Activated T-helper 9 cell treated with anti-CD3 and anti-CD28 coated beads, Interleukin-2, amount 50 U/mL, for 16 hours (primary cell): ENCODE results near the gene SRSF7.
"Not testable (repeated sequence)": the region's sequence is repeated elsewhere in the genome, so short reads cannot be mapped to it uniquely, and the experiment has no call there.

Experiments
- DNase-seq: peaks from one replicate; pipeline ENCODE4 v3.0.0-alpha.2; 2020; ENCODE audit warnings: low read depth

The SRSF7 gene

DNA sequence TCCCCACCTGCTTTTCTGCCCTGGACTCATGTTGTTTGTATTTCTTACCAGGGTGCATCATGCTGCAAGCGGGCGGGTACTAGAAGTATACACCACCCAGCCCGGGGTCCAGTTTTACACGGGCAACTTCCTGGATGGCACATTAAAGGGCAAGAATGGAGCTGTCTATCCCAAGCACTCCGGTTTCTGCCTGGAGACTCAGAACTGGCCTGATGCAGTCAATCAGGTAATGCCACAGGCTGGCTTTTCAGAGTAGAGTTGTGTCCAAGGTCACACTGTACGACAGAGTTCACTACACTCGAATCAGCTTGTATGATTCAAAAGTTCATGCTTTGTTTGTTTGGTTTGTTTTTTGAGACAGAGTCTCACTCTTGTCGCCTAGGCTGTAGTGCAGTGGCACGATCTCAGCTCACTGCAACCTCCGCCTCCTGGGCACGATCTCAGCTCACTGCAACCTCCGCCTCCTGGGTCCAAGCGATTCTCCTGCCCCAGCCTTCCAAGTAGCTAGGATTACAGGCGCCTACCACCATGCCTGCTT is 19.4 kb downstream of the SRSF7 start:
- no peak for DNase-seq

DNA sequence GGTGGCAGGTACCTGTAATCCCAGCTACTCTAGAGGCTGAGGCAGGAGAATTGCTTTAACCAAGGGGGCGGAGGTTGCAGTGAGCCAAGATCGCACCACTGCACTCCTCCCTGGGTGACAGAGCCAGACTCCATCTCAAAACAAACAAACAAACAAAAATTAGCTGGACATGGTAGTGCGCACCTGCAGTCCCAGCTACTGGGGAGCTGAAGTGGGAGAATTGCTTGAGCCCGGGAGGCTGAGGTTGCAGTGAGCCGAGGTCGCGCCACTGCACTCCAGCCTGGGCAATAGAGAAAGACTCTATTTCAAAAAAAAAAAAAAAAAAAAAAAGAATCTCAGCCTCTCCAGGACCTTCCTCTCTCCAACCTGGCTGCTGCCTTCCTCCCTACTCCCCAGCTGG is 20.1 kb downstream of the SRSF7 start:
- DNase-seq, result no peak

GRCh38 chr2:38728694-38729093 is 22.5 kb downstream of the SRSF7 start:
- DNase-seq, result no peak

DNA sequence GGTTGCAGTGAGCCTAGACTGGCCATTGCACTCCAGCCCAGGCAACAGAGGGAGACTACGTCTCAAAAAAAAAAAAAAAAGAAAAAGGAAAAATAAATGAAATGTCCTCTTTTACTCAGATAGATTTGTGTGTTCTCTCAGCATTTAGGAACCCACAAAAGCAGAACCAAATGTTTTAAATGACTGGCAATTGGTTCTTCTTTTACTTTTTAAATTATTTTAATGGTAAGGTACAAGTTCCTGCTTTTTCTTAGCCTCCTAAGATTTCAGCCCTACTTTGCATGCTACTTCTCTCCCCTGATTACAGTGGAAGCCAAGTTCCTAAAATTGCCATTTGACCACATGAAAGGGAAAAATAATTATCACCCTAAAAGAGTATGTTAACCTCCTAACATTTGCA is 23.5 kb downstream of the SRSF7 start:
- no peak for DNase-seq

DNA sequence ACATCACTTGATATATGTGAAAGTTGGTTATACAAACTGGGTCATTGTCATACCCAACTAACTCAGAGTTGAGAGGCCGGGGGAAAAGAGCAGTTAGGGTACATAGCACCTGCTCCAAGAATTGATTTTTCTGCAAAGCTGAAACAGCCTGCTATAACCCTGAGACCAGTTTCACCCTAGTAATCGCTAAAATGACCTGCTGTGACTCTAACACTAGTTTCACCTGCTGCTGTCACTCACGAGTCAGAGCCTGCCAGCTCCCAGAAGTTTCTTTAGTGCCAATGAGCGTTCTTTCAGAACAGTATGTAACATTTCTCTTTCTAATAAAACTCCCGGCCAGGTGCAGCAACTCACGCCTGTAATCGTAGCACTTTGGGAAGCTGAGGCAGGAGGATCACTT is 28.0 kb downstream of the SRSF7 start:
- no peak for DNase-seq

GRCh38 chr2:38722271-38723061 is 28.7 kb downstream of the SRSF7 start:
- DNase-seq, result peak; percentile 55

DNA sequence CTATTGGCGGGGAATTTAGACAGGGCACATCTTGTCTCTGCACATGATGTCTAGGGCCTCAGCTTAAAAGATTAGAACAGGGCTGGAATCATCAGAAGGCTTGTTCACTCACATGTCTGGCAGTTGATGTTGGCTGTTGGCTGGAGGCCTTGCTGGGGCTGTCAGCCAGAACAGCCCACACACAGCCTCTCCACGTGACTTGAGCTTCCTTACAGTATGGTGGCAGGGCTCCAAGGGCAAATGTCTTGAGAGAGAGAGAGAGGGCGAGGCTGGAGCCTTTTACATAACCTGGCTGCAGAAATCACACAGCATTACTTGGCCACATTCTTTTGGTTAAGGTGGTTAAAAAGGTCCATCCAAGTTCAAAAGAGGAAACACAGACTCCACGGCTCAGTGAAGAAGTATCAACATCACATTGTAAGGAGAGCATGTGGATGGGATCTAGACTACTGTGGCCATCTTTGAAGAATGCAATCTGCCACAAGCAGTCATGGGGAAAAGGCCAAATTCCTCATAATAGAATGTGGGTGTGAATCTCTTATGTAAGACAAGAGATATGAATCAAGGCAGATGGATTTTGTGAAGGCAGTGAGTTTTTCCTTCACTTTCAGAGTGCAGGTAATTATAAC is 30.4 kb downstream of the SRSF7 start:
- DNase-seq, result no peak

DNA sequence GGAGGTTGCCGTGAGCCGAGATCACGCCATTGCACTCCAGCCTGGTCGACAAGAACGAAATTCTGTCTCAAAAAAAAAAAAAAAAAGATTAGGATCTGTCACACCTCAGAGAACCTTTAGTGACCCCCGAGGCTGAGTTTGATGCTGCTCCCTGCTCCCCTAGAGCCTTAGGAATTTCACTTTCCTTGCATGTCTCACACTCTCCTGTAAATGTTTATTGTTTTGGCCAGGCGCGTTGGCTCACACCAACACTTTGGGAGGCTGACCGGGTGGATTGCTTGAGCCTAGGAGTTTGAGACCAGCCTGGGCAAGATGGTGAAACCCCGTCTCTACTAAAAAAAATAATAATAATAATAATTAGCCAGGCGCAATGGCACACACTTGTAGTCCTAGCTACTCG is 31.5 kb downstream of the SRSF7 start:
- no peak for DNase-seq

DNA sequence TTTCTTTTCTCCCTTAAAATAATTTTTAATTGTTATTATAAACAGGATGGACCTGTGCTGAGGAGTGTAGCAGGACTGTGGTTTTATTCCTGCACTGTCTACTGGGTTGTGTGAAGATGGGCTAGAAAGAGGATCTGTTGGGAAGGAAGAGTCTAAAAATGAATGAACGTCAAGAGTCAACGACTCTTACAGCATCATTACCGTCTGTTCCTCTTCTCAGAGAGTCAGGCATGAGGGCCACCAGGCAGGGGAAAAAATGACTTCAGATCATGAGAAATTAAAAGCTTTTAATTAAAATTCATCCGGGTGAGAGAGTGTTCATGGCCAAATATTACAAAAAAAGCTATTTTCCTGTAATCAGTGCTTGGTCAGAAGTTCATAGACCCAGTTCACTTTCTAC is 32.6 kb downstream of the SRSF7 start:
- DNase-seq, result no peak

DNA sequence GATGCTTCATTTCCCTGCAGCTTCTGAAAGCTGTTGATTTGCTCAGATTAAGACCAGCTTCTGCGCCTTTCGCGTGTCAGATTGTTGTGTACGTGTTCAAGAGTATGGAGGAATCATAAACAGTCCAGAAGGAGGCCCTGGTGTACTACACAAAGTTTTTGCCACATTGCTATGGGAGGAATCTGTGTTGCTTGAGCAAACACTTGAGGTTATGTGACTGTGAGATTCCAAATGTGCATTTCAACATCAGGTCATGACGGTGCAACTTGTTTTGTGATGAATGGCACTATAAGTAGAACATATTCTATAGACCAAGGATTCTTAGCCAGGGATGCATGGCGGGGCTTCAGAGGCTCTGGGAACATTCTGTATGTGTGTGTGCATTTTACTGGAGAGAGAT is 35.0 kb downstream of the SRSF7 start:
- no peak for DNase-seq

GRCh38 chr2:38714941-38715340 is 36.2 kb downstream of the SRSF7 start:
- not testable (repeated sequence) for DNase-seq

GRCh38 chr2:38713338-38713737 is 37.8 kb downstream of the SRSF7 start:
- no peak for DNase-seq

DNA sequence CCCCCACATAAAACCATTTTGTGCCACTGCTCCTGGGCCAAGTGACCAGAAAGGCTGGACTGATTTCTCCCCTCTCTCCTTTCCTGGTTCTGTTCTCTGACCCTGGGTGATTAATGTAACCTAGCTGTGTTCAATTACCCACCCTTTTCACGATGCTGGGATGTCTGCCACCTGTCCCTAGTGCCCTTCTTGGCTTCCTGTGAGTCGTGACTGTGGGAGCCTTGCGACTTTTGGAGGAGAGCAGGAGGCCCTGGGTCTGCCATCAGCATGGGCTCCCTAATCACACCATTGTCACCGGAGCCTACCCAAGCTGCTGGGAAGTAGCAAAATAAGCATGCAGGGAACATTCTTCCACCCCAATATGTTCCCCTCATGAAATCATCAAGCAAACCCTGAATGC is 38.3 kb downstream of the SRSF7 start:
- no peak for DNase-seq

DNA sequence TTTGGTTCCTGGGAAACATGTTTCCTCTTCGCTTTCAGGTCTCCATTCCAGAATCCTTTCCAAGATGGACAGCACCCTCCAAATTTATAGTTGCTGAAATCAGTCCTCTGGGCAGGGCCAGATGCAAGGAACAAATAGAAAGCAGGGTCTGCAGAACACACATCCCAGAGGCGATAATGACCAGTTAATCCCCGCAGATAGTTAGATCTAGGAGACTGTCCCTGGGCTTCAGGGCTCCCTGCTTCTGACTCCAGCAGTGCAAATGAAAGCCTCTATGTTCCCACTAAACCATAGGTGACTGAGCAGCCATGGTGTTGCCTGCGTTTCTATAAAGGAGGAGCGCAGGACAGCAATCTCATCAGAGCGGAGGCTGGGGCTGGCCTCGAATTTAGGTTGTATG is 38.7 kb downstream of the SRSF7 start:
- DNase-seq, result no peak

DNA sequence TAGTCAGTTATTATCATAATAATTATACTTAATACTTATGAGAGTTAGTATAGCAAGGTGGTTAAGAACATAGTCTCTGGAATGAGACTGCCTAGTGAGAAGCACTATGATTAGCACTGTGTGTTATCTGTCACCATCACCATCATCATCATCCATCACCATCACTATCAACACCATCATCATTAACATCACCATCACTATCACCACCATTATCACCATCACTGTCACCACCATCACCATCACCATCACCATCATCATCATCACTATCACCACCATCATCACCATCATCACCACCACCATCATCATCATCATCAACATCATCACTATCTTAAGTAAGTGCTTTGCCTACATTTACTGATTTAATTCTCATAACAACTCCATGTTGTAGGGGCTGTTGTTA is 39.6 kb downstream of the SRSF7 start:
- no peak for DNase-seq

- peak; percentile 16 for DNase-seq
These were observed 41.5 kb downstream of the SRSF7 start for GRCh38 chr2:38709567-38710194.

GRCh38 chr2:38708900-38709566 is 42.1 kb downstream of the SRSF7 start:
- DNase-seq, result no peak

DNA sequence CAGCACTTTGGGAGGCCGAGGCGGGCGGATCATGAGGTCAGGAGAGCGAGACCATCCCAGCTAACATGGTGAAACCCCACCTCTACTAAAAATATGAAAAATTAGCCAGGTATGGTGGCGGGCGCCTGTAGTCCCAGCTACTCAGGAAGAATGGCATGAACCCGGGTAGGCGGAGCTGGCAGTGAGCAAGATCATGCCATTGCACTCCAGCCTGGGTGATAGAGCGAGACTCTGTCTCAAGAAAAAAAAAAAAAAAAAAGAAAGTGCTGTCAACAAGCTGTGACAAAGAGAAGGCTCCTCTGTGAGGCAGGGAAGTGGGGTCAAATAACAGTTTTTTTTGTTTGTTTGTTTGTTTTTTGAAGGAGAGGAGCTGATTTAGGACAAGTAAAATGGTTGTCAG is 42.7 kb downstream of the SRSF7 start:
- not testable (repeated sequence) for DNase-seq

DNA sequence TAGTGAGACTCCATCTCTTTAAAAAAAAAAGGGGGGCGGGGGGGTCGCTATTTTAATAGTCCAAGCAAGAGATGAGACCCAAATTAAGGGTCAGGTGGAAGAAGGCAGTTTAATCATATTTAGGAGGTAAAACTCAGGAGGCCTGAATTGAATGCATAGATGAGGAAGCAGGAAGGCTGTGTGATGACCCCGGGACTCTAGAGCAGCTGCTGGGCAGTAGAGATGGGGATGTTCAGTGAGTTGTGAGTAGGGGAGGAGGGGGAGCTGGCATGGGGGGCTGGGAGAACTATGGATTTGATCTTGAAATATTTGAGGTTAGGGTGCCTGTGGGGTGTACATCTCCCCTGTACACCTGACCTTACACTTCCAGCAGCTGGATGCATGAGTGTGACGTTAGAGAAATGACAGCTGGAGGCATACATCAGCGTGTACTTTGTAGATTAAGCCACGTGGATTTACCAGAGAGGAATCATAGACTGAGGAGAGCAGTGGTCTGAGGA is 44.3 kb downstream of the SRSF7 start:
- DNase-seq, result no peak

DNA sequence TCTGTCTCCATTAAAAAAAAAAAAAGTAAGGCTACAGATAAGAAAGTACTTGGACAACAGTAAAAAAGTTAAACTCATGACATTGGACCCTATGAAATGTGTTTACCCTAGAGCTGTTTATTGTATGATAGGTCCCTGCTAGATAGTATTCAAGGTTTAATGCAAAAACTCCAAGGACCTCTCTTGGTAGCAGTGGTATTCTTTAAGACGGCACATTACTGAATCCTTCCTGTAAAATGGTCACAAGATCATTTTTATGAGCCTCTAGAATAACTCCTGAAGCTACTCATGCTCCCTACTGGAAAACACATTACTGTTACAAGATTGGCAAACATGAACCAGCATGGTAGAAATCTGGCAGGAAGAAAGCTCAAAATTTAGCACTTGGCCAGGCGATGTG is 46.5 kb downstream of the SRSF7 start:
- DNase-seq, result no peak

DNA sequence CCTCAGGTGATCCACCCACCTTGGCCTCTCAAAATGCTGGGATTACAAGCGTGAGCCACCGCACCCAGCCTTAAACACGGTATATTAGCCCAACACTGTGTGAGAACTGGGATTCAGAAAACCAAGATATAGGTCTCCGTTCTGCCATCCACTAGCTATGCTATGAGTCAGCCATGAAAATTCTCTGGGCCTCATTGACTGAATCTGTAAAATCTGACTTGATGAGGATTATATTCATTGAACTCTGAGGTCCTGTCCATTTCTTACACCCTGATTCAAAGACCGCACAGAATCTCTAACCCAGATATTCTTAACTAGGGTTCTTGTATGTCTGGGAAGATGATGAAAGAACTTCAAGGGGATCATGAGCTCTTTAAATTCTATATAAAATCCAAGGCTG is 47.8 kb downstream of the SRSF7 start:
- not testable (repeated sequence) for DNase-seq

DNA sequence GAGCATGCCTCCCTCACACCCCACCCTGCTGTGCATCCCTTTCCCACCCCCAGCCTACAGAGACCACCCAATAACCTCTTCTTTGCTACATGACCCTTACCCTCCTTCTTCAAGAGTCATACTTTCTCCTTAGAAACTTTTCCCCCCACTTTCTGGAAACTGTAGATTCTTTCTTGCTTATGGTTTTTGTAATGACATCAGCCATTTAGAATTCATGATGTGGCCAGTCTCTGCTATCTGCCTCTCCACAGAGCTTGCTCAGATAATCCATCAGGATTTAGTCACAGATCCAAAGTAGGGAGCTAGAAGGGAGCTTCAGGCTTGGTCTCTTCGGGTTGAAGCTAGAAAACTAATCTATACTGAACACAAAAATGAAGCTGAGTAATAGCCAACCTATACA is 48.7 kb downstream of the SRSF7 start:
- no peak for DNase-seq
